Measurements from ENCODE around the gene GNG12.

GNG12 gene

GRCh38 chr1:67832737-67833601, at the start of gene GNG12:
GNG12 (minus strand) TSS chr1:67833467; CDS start chr1:67707686, 125,781 bp downstream.
- DNase-seq: peak; percentile 26 to 37

DNA sequence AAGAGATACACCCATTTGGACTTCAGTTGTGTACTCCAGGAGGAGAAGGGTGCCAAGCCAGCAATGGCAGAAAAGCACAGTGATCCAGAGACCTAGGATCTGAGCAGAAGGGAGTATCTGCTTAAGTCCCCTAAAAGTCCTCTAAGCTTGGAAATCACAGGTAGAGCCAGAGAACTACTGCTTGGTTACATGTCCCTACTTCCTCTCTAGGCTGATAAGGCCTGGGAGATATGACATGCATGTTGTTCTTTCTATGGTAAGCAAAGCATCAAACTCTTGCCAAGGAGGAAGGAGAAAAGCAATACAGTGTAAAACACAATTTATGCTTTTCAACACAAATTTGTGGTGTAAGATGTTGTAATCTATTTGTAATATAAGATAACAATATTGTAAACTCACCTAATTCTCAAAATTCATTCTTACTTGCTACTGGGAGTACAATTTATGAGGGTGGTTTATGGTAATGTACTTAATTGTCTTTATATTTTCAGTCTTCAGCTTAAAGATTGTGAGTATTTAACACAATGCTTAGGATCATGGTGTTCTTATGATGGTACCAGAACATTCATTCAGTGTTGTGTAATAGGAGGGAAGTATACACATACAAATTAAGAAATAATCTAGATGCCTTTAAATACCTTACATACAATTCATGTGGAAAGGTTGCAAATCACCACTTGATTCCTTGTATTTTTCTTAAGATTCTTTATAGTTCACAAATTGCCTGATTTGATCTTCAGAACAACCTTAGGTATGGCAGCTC, 49.1 kb upstream of the GNG12 start:
- DNase-seq: no peak

DNA sequence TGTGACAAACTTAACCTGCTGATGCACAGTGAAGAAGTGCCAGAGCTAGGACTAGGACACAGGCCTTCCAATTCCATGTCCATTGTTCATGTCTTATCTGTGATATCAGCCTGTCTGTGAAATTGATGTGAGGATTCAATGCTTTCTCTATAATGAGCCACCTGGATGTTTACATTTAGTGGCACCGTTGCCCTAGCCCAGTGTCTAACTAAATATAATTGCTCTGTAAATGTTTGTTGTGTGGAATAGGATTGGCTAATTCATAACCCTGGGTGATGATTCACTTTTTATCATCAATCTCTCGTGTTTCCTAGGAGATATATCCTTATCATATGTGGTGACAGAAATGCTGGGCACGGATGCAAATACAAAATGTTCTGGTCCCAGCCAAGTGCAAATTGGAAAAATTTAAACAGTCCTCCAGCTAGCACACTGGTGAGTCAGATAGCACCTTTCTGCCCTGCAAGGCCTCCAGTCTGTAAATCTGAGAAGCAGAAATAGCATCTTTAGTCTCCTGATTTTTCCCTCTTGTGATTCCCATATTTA, 46.9 kb upstream of the GNG12 start:
- no peak for DNase-seq

DNA sequence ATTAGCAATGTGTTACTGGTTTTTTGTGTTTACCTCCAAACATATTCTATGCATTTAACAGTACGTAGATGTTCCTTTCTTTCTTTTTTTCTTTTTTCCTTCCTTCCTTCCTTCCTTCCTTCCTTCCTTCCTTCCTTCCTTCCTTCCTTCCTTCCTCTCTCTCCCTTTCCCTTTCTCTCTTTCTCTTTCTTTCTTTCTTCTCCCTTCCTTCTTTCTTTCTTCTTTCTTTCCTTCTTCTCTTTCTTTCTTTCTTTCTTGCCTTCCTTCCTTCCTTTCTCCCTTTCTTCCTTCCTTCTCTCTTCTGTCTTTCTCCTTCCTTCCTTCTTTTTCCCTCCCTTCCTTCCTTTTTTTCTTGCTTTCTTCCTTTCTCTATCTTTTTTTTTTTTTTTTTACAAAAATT, 46.2 kb upstream of the GNG12 start:
- no peak for DNase-seq

DNA sequence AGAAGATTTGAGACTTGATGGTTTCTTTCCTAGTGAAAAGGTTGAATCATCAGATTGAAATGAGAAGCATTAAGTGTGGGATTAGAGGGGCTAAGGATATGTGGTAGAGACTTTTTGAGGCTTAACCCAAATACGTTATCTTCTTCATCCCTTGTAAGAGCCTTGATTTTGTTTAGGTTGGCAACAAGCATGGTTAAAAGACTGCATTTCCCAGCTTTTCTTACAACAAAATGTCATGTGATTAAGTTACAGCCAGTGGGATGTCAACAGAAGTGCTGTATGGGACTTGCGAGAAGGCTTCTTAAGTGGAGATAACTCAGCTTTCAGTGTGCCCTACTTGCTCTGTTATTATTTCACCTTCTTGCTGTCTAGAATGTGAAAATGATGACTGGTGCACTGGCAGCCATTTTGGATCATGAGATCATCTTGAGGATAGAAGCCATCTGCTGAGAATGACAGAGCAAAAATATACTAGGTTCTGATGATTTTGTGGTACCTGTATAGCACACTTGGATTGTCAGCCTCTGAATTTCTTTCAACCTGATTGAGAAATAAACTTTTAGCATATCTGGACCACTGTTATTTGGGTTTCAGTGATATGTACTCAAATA, 41.3 kb upstream of the GNG12 start:
- DNase-seq: no peak

GRCh38 chr1:67869233-67869632, 36.0 kb upstream of the GNG12 start:
- DNase-seq: no peak

DNA sequence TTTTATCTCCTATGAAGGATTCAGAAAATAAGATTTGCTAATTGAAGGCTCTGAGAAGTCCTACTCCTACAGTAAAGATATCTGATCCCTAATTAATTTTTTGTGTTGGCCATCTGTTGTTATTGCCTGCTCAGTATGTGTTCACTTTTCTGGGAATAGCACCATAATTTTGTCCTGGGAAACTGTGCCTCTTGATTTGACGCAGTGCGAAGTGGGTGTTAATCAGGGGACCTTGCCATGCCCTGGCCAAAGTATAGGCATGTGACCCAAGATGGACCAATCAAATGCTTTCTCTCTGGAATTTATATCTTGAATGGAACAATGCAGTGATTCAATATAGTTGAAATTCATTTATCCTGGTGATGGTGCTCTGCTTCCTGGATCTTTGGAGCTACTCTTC, 30.4 kb upstream of the GNG12 start:
- DNase-seq: no peak

GRCh38 chr1:67862685-67863084, 29.4 kb upstream of the GNG12 start:
- no peak for DNase-seq

DNA sequence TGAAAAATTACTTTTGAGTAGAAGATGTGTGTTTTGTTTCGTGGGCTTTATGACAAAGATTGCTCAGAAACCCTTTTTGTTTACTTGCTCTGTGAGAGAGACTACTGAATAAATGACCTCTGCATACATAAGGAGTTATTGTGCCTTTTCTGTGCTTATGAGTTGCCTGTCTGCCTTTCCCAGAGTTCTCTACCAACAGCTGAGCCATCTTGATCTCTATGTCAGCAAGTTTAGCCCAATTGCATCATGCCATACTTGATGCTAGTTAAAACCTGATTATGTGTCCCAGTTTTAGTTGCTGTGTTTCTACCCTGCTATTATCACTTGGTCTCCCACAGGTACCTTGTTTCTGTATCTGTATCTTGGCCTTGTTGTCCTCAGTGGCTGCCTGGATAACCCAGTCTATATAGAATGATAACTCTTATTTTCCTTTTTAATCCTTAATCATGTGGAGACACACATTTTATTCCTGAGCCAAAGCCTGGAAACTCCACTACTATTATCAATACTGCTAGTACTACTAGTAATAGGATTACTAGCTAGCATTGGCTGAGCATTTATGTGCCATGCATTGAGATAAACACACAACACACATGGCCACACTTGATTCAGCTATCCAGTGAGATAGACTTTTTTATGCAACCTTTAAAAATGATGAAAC, 28.7 kb upstream of the GNG12 start:
- no peak for DNase-seq

DNA sequence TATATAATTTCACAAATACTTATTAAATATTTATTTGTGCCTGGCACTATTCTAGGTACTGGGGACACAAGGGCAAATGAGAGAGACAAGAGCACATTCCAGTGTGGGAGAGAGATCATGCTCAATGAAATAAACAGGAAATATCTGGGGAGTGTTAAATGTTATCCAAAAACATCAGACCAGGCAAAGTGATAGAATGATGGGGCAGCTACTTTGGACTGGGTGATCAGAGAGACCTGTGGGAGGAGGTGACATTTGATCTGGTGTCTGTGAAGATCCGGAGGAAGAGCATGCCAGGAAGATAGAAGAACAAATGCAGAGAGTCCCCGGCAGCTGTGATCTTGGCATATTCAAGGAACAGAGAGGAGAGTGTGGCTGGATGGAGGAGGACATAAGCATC, 27.5 kb upstream of the GNG12 start:
- no peak for DNase-seq

- no peak for DNase-seq
Observed at GRCh38 chr1:67856921-67857320, 23.7 kb upstream of the GNG12 start.

DNA sequence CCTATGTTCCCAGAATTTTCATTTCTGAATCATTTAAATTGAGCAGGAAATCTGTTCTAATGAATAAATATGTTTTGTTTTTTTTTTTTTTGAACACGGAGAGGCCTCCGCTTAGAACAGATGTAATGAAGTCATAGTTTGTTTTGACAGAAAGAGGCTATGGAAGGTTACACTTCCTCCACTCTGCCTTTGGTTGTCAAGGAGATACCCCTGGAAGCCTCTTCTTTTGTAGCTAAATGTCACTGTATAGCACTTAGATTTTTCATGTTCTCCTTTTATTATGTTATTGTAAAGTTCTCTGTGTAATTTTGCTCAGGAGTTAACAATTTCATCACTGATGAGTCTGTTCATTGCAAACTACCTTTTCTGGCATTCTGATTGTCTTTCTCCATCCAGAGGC, 22.7 kb upstream of the GNG12 start:
- DNase-seq: no peak

DNA sequence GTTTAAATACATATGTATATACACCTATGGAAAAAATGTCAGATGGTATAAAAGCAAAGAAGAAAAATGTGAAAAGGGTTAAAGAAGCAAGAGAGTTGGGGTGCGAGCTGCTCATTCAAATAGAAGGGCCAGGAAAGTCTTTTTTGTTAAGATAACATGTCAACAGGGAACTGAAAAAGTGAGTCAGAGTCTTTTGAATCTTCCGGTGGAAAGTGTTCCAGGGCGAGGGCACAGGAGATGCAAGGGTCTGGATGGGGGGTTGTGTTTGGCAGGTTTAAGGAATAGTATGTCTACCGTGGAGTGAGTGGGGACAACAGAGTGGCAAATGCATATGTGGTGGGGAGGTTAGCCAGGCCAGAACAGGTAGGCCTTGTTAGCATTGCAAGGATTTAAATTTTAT, 22.2 kb upstream of the GNG12 start:
- no peak for DNase-seq

- DNase-seq: peak; percentile 15 to 34
Observed at GRCh38 chr1:67853704-67854103, 20.4 kb upstream of the GNG12 start.

DNA sequence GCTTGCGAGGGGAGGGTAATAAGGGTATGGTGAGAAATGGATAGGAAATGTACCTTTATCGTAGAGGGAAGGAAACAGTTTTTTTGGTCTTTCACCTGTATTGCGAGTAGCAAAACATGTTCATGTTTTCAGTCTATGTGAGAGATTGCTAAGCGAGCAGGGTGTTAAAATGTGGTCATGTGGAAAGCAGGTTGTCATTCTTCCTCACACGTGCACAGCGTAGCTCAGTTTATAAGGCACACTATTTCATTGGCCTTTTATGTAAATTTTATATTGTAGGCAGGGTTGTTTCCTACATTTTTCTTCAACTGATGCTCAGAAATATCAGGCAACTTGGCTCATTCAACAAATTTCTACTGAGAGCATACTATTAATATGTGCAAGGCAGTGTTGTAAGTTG, 18.5 kb upstream of the GNG12 start:
- DNase-seq: no peak

DNA sequence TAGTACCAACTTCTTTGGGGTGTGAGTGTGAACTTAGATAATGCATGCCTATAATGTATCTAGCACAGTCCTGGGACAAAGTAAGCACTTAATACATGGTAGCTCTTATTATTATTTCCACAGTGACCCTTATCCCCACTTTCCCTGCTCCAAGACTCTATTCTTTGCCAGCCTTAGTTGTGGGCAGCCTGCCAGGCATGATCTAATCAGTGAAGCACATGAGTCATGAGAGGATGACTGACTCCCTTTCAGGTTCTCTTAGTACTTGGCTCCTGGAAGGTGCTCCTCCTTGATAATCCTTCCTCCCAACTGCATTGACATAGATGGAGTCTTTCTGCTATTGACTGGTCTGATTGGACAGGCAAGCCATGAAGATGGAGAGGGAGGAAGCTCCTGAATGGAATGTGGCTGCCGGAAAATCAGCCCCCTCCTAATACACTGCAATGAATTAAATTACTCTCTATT, 17.4 kb upstream of the GNG12 start:
- DNase-seq: peak; percentile 7 to 11

GRCh38 chr1:67850151-67850551, 16.9 kb upstream of the GNG12 start:
- no peak for DNase-seq

DNA sequence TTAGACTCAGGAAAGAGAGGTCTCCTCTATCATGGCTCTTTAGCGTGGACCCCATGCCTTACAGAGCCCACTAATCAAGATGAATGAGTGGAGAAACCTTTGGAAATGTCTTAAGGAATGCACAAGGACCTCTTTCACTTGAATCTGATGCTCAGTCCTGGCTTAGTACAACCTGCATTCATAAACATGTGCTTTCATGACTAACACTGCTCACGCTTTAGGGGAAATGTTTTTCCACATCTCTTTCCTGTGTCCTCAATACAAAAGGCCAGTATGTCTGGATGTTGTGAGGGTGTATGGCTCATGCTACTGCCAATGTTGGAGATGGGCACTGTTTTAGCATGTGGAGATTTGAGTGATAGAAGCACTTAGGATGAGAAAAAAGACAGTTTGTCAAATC, 14.2 kb upstream of the GNG12 start:
- no peak for DNase-seq

DNA sequence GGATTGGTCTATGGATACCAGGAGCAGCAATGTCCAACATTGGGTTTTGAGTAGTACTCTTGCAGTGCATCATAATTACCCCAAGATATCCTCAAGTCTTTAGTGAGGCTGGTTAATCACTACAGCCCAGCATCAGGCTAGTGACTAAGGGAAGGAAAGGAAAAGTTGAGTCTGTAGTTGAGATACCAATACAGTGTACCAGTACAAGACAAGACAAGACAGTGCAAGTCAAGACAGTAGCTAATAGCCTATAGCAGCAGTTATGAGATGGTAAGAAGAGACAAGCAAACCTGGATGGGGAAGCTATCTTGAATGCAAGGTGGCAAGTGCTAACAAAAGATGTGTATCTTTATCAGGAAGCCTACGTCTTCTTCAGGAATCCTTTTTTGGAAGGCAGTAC, 13.3 kb upstream of the GNG12 start:
- no peak for DNase-seq

DNA sequence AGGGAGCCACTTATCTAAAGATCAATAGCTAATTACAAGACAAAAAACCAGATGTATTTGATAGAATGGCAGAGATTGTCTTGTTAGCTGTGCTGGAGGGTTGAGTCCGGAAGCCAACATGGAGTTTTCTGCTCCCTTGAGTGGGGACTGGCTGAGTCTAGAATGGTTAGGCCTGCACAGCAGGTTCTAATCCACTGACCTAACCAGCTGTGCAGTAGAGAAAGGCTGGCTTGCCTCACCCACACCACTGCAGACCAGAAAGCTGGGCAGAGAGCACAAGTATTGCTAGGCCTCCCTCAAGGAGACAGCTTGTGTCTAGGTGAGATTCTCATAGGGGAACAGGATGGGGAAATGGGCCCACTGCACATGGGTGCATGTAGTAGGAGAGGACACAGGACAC, 11.7 kb upstream of the GNG12 start:
- no peak for DNase-seq

DNA sequence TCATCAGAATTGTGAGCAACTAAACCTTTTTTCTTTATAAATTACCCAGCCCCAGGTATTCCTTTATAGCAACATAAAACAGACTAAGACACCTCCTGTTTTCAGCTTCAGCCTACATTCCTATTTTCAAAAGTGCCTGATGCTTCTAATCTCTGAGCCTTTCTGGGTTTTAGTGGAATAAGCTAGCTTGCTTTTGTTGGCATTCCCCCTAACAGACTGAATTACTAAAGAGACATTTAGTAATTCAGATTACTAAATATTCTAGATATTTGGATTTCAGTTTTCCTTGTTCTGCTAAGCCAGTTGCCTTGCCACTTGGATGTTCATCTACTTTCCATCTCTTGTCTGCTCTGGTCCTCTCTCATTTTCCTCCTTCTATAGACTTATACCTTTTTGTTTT, 10.5 kb upstream of the GNG12 start:
- no peak for DNase-seq

GRCh38 chr1:67843331-67843730, 10.1 kb upstream of the GNG12 start:
- no peak for DNase-seq

- no peak for DNase-seq
Observed at GRCh38 chr1:67840449-67840848, 7.2 kb upstream of the GNG12 start.

Measured in activated CD4-positive, alpha-beta T cell treated with anti-CD3 and anti-CD28 coated beads, Interleukin-2, amount 50 U/mL, for 48 hours (primary cell).